ENCODE measurements around the gene RNU1-3.
"Not testable (repeated sequence)": the region's sequence is repeated elsewhere in the genome, so short reads cannot be mapped to it uniquely, and the experiment has no call there.

DNA sequence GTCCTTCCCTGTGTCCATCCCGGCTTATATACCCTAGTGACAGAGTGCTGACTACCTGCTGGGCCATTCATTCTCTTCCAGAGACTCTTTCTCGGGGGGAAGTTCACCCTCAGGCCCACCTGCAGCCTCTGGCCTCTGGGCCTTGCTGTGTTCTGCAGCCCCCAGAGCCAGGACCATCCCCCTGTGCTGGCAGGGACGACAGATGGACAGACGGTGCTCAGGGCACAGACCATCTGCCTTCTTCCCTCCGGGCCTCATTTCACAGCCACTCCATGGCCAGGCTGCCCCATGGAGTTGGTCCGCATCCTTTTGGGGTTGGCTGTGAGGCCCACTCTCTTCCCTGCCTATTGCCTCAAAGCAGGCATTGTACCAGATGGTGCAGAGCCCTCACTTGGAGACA is 39.6 kb upstream of the RNU1-3 start:
- TF ChIP-seq, protein P1, sequence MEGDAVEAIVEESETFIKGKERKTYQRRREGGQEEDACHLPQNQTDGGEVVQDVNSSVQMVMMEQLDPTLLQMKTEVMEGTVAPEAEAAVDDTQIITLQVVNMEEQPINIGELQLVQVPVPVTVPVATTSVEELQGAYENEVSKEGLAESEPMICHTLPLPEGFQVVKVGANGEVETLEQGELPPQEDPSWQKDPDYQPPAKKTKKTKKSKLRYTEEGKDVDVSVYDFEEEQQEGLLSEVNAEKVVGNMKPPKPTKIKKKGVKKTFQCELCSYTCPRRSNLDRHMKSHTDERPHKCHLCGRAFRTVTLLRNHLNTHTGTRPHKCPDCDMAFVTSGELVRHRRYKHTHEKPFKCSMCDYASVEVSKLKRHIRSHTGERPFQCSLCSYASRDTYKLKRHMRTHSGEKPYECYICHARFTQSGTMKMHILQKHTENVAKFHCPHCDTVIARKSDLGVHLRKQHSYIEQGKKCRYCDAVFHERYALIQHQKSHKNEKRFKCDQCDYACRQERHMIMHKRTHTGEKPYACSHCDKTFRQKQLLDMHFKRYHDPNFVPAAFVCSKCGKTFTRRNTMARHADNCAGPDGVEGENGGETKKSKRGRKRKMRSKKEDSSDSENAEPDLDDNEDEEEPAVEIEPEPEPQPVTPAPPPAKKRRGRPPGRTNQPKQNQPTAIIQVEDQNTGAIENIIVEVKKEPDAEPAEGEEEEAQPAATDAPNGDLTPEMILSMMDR (conservative IDR thresholded peaks at IDR 0.05; ENCODE audit: low read length), result not testable (repeated sequence)
- not testable (repeated sequence) for TF ChIP-seq EZH2phosphoT487 (IDR thresholded peaks at IDR 0.05; ENCODE audit: borderline replicate concordance)
